ENCODE data around the gene MTFR2.
A peak's percentile ranks its signal among the peaks of the same experiment; 100 is the strongest.

Gene MTFR2

GRCh38 chr6:136249811-136250685 is at the start of gene MTFR2:
Gene MTFR2, minus strand, starts transcription at chr6:136250311. Its CDS starts 1,212 bp downstream, at chr6:136249099.
- DNase-seq, result peak; percentile 80

- DNase-seq, result no peak
Measured at GRCh38 chr6:136294621-136295020, 44.5 kb upstream of the MTFR2 start.

GRCh38 chr6:136290410-136291010 is 40.4 kb upstream of the MTFR2 start:
- peak; percentile 38 for DNase-seq

- peak; percentile 89 for DNase-seq
Measured at GRCh38 chr6:136289579-136290409, 39.7 kb upstream of the MTFR2 start, which contains the start of gene BCLAF1. Gene BCLAF1, minus strand, starts transcription at chr6:136289846. Its CDS starts 9,980 bp downstream, at chr6:136279866.

GRCh38 chr6:136289327-136289578 is 39.1 kb upstream of the MTFR2 start:
- peak; percentile 76 for DNase-seq

GRCh38 chr6:136288566-136289326 is 38.6 kb upstream of the MTFR2 start:
- DNase-seq, result peak; percentile 24

GRCh38 chr6:136284909-136285308 is 34.8 kb upstream of the MTFR2 start:
- DNase-seq, result no peak

- DNase-seq, result no peak
Measured at GRCh38 chr6:136282906-136283305, 32.8 kb upstream of the MTFR2 start.

- no peak for DNase-seq
Measured at GRCh38 chr6:136280032-136280609, 30.0 kb upstream of the MTFR2 start.

- no peak for DNase-seq
Measured at GRCh38 chr6:136274062-136274461, 24.0 kb upstream of the MTFR2 start.

- no peak for DNase-seq
Measured at GRCh38 chr6:136265101-136265500, 15.0 kb upstream of the MTFR2 start.

- DNase-seq, result no peak
Measured at GRCh38 chr6:136262940-136263339, 12.8 kb upstream of the MTFR2 start.

- DNase-seq, result no peak
Measured at GRCh38 chr6:136254851-136255466, 4.8 kb upstream of the MTFR2 start.

GRCh38 chr6:136253734-136254133 is 3.6 kb upstream of the MTFR2 start:
- no peak for DNase-seq

GRCh38 chr6:136252441-136252840 is 2.3 kb upstream of the MTFR2 start:
- DNase-seq, result no peak

GRCh38 chr6:136251394-136251793 is 1.3 kb upstream of the MTFR2 start:
- DNase-seq, result no peak

- no peak for DNase-seq
Measured at GRCh38 chr6:136250686-136251008, 536 bp upstream of the MTFR2 start.

- no peak for DNase-seq
Measured at GRCh38 chr6:136249336-136249735, 775 bp downstream of the MTFR2 start.

GRCh38 chr6:136244061-136244616 is 6.0 kb downstream of the MTFR2 start:
- DNase-seq, result no peak

GRCh38 chr6:136236466-136237293 is 13.4 kb downstream of the MTFR2 start:
- DNase-seq, result no peak

- peak; percentile 70 for DNase-seq
Measured at GRCh38 chr6:136235233-136235564, 14.9 kb downstream of the MTFR2 start.

Data from NCI-H510A (cell line).